Right cardiac atrium (tissue), 5 donors: Measurements from ENCODE around the gene TMEM82. TPM values are rescaled to one million over a fixed set of nuclear protein-coding genes. Genes with fewer than 3 reads are reported as not detected.
A peak's percentile ranks its signal among the peaks of the same experiment; 100 is the strongest.

ENCODE experiments used
- ATAC-seq, 2 donors: fragments of 200-7000 bp; cut with Tn5 transposase; one replicate each; pipeline versions ENCODE4 v1.8.0 to v1.9.1; 2020; ENCODE audit warnings: moderate library complexity in 2 of 2, mild to moderate bottlenecking in 1 of 2
- DNase-seq, 3 donors: peaks; one replicate each; pipeline ENCODE4 v3.0.0-alpha.2; 2020
- H3K27ac ChIP-seq: one replicate; pipeline ENCODE4 v1.5.1; 2013; ENCODE audit warnings: mild to moderate bottlenecking, low read length, control low read depth, moderate library complexity
- H3K27me3 ChIP-seq: one replicate; pipeline ENCODE4 v1.6.1; 2013; ENCODE audit not compliant: control insufficient read depth, insufficient read depth
- H3K4me1 ChIP-seq: one replicate; pipeline ENCODE4 v1.6.1; 2013; ENCODE audit warnings: low read length; ENCODE audit not compliant: control insufficient read depth, insufficient read depth
- H3K4me3 ChIP-seq: one replicate; pipeline ENCODE4 v1.5.1; 2013; ENCODE audit warnings: low read length, control low read depth
- H3K9me3 ChIP-seq: one replicate; pipeline ENCODE4 v1.6.1; 2013; ENCODE audit warnings: low read length; ENCODE audit not compliant: control insufficient read depth
- WGBS: extraction: QIAGEN DNeasy Blood & Tissue Kit; methylation state at CpG from one replicate; pipeline ENCODE4 v1.1.7; 2013; 5-methylcytosine and 5-hydroxymethylcytosine counted together
- intact Hi-C, 4 donors: fragments of 100-400 bp; cut with DNase I; formaldehyde crosslinking; loops; one replicate each; pipeline versions ENCODE4 v1.11.0 to v1.14.0; 2022 to 2023
- polyA plus RNA-seq: library from polyadenylated mRNA; stranded (reverse); fragments of 200-250 nt; gene quantifications from one replicate; pipeline ENCODE4 v1.2.3, GENCODE V29; 2013
- total RNA-seq, 4 donors: library from RNA; stranded (reverse); fragmentation: NEBNext Ultra II Directional; extraction: Animal tissue kit (Norgen Biotek cat#: 25700); gene quantifications; one replicate each; pipeline ENCODE4 v1.2.1, GENCODE V29; 2021
- donor health status: healthy with polysubstance abuse.
- donor health status: DM: no; HTN: yes; CAD: no.
- donor health status: DM: no; HTN: no; CAD: no.
- donor health status: DM: no; HTN: yes; CAD: no; lungs with severe emphysema.
- donor health status: DM: yes; HTN: yes; CAD: no.

Gene TMEM82
- total and polyA plus RNA-seq, 5 donors: not detected

GRCh38 chr1:15730936-15731335 is 11.4 kb upstream of the TMEM82 start:
- Histone ChIP-seq H3K4me3 (no peak overlapping the region), H3K27ac (no peak overlapping the region), H3K27me3 (no peaks in the 10 kb centered on the region), H3K9me3 (no peaks in the 10 kb centered on the region), H3K4me1 (peaks cover 4% of the 10 kb centered on the region)
- ATAC-seq: no peak
- 93% methylated on average over 16 of the region's 16 CpGs for WGBS
- peak in 1 of 3 donors; percentile 44 for DNase-seq
- intact Hi-C loops: loop anchor here in 1 of 4 donors (10.0 kb wide), 1 partner anchor 126 kb away; no protein-coding TSS in a partner anchor

GRCh38 chr1:15731735-15732685 is 10.3 kb upstream of the TMEM82 start:
- WGBS: 93% methylated on average over 39 of the region's 39 CpGs
- ATAC-seq: no peak
- intact Hi-C loops: loop anchor here in 1 of 4 donors (10.0 kb wide), 1 partner anchor 127 kb away; no protein-coding TSS in a partner anchor

GRCh38 chr1:15732686-15733081 is 9.6 kb upstream of the TMEM82 start:
- Histone ChIP-seq H3K9me3 (no peaks in the 10 kb centered on the region), H3K27ac (no peak overlapping the region), H3K27me3 (no peaks in the 10 kb centered on the region), H3K4me3 (no peak overlapping the region), H3K4me1 (peaks cover 4% of the 10 kb centered on the region)
- DNase-seq (peak in 1 of 3 donors; percentile 52), ATAC-seq (no peak)
- intact Hi-C loops: loop anchor here in 1 of 4 donors (10.0 kb wide), 1 partner anchor 128 kb away; no protein-coding TSS in a partner anchor
- WGBS: 83% methylated on average over 7 of the region's 7 CpGs

More at GRCh38 chr1:15731735-15732685, 10.3 kb upstream of the TMEM82 start:
- H3K9me3 ChIP-seq: no peaks in the 10 kb centered on the region
- H3K4me1 ChIP-seq: peaks cover 4% of the 10 kb centered on the region
- no peaks in the 10 kb centered on the region for H3K27me3 ChIP-seq
- DNase-seq: peak in 2 of 3 donors; percentile 42 to 53
- H3K4me3 ChIP-seq: no peak overlapping the region
- no peak overlapping the region for H3K27ac ChIP-seq

DNA sequence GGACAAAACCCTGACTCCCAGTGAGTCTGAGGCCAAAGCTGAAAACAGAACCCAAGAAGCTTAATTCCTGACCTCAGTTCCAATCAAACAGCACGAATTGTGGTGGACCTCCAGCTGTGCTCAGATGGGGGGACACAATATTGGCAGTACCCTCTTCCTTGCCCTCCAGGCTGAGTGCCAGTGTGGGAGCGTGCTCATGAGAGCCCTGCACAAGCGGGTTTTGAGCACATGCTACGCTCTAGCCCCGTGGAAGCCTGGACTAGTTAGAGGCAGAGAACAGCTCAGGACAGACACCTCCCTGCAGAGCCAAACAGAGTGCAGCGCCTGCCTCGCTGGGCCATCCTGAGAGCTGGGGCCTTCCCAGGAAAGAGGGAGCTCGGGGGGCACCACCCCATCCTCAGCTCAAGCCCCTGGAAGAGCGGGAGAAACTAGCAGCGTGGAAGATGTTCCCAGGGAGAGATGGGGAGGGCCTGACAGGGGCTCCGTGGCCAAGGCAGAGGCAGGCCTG is 9.0 kb upstream of the TMEM82 start:
- H3K4me1 ChIP-seq: peaks cover 4% of the 10 kb centered on the region
- H3K9me3 ChIP-seq: no peaks in the 10 kb centered on the region
- H3K4me3 ChIP-seq: no peak overlapping the region
- intact Hi-C loops: loop anchor here in 1 of 4 donors (10.0 kb wide), 1 partner anchor 128 kb away; no protein-coding TSS in a partner anchor
- DNase-seq (peak in 2 of 3 donors; percentile 29 to 40), ATAC-seq (no peak)
- no peak overlapping the region for H3K27ac ChIP-seq
- H3K27me3 ChIP-seq: no peaks in the 10 kb centered on the region
- WGBS: 90% methylated on average over 11 of the region's 11 CpGs

- no peak overlapping the region for H3K4me3 ChIP-seq
- ATAC-seq: no peak
- peaks cover 4% of the 10 kb centered on the region for H3K4me1 ChIP-seq
- no peak overlapping the region for H3K27ac ChIP-seq
- peak in 2 of 3 donors; percentile 52 for DNase-seq
- no peaks in the 10 kb centered on the region for H3K9me3 ChIP-seq
- H3K27me3 ChIP-seq: no peaks in the 10 kb centered on the region
- whole genome bisulfite sequencing: 89% methylated on average over 27 of the region's 27 CpGs
- intact Hi-C loops: loop anchor here in 1 of 4 donors (10.0 kb wide), 1 partner anchor 129 kb away; no protein-coding TSS in a partner anchor
Measured at GRCh38 chr1:15733726-15734226, 8.5 kb upstream of the TMEM82 start.

DNA sequence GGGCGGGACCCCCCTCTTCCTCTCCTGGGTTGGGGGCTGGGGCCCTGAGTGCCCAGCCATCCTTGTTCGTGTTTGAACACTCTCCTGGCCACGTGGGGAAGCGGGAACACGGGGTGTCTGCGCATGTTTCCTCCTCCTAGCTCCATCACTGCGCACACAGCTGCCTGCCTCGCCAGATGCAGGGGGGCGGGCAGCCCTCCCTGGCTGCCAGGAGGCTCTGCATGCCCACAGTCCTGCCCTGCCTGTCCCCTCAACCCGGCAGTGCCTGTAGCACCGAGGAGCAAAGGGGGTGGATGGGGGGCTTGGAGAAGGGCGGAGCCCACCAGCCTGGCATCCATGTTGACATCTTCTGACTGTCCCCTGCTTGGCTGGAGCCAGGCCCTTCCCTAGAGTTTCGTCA is 8.0 kb upstream of the TMEM82 start:
- Histone ChIP-seq H3K4me3 (no peak overlapping the region), H3K9me3 (no peaks in the 10 kb centered on the region), H3K27me3 (no peaks in the 10 kb centered on the region), H3K27ac (no peak overlapping the region), H3K4me1 (peaks cover 4% of the 10 kb centered on the region)
- intact Hi-C loops: loop anchor here in 1 of 4 donors (10.0 kb wide), 1 partner anchor 129 kb away; no protein-coding TSS in a partner anchor
- 82% methylated on average over 13 of the region's 13 CpGs for WGBS
- no peak for DNase-seq
- ATAC-seq: no peak

GRCh38 chr1:15734901-15735300 is 7.4 kb upstream of the TMEM82 start:
- WGBS: 79% methylated on average over 17 of the region's 17 CpGs

DNA sequence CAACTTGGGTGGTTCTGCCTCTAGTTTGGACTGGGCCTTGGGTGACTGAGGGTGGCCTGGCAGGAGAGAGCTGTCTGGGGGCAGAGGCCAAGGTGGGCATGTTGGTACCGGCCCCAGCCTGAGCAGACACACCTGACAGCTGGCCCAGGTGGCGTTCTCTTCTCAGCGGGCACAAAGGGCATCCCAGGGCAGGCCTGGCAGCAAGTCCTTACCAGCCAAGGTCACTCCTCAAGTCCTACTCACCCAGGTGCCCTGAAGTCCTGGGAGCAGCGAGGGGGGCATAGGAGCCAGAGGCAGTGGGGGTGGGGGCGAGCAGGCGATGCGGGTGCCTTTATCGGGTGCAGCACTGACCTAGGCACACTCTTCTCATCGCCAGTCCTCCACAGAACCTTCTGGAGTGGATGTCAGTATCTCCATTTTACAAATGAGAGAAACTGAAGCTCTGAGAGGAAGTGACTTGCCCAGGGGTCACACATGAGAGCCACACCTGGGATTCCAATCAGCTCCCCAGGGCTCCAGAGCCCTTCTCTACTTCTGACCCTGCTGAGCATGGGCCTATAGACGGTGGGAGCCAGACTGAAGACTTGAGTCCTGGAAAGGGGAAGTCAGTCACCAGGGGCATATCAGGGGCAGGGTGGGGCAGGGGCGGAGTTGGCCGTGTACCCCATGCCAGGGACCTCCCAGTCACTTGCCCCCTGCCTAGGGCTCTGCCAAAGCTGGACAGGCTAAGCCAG is 6.8 kb upstream of the TMEM82 start:
- H3K4me3 ChIP-seq: no peak overlapping the region
- peak overlapping the region; percentile 40 for H3K27ac ChIP-seq
- no peaks in the 10 kb centered on the region for H3K27me3 ChIP-seq
- no peaks in the 10 kb centered on the region for H3K9me3 ChIP-seq
- intact Hi-C loops: loop anchor here in 1 of 4 donors (10.0 kb wide), 1 partner anchor 131 kb away; no protein-coding TSS in a partner anchor
- DNase-seq (peak in 1 of 3 donors; percentile 60), ATAC-seq (no peak)
- peaks cover 4% of the 10 kb centered on the region for H3K4me1 ChIP-seq
- WGBS: 80% methylated on average over 12 of the region's 12 CpGs

More at GRCh38 chr1:15734901-15735300, 7.4 kb upstream of the TMEM82 start:
- intact Hi-C loops: loop anchor here in 1 of 4 donors (10.0 kb wide), 1 partner anchor 130 kb away; no protein-coding TSS in a partner anchor
- no peak overlapping the region for H3K4me3 ChIP-seq
- ATAC-seq: no peak
- peak in 1 of 3 donors; percentile 58 for DNase-seq
- H3K27me3 ChIP-seq: no peaks in the 10 kb centered on the region
- peaks cover 4% of the 10 kb centered on the region for H3K4me1 ChIP-seq
- H3K9me3 ChIP-seq: no peaks in the 10 kb centered on the region
- H3K27ac ChIP-seq: peak overlapping the region; percentile 40

DNA sequence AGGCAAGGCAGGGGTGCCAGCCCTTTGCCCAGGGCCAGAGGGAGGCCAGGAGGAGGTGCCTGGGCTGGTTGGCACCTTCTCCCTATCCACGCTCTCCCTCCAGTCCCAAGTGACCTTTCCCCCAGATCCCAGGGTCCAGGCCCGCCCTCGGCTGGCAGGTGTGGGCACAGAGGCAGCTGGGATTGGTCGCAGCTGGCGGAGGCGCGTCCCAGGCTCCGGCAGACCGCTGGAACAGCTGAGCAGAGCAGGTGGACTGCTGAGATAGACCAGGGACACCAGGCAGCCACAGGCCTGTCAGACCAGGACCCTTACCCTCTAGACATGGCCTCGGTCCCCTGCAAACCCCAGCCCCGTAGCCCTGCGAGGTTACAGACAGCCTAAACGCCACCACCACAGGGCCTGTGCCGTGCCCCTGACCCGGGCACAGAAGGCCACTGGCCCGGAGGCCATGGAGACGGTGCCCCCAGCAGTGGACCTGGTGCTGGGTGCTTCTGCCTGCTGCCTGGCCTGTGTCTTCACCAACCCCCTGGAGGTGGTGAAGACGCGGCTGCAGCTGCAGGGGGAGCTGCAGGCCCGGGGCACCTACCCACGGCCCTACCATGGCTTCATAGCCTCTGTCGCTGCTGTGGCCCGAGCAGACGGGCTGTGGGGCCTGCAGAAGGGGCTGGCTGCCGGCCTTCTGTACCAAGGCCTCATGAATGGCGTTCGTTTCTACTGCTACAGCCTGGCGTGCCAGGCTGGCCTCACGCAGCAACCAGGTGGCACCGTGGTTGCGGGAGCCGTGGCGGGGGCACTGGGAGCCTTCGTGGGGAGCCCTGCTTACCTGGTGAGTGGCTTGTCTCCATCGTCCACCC is 6.0 kb upstream of the TMEM82 start, which contains the start of gene SLC25A34:
SLC25A34 (plus strand) TSS at position 221 of the 854 bp plus-strand sequence; CDS start at position 449, 228 bp downstream.
- intact Hi-C loops: loop anchor here in 1 of 4 donors (10.0 kb wide), 1 partner anchor 131 kb away; no protein-coding TSS in a partner anchor
- Histone ChIP-seq H3K4me1 (peaks cover 4% of the 10 kb centered on the region), H3K27me3 (no peaks in the 10 kb centered on the region), H3K4me3 (no peak within 1 kb of the TSS), H3K9me3 (no peaks in the 10 kb centered on the region), H3K27ac (peak within 1 kb of the TSS; percentile 64)
- DNase-seq (peak; percentile 64 to 89 (median 81)), ATAC-seq (peak; percentile 61 to 77)
- WGBS: 75% methylated on average over 35 of the region's 35 CpGs
